ENCODE measurements around the gene SERP2. TPM values are rescaled to one million over a fixed set of nuclear protein-coding genes. Genes with fewer than 3 reads are reported as not detected.

The SERP2 gene
- total and polyA plus RNA-seq, 2 of the 13 experiments (the other 11 are each of a cell fraction or from before 2014, with no cell fraction given): not detected

- DNase-seq (ENCODE audit: low spot score) (no peak), ATAC-seq (no peak), FAIRE-seq (no peak)
- 2% methylated on average over 4 of the region's 4 CpGs for WGBS (ENCODE audit: low lambda C conversion rate)
- Histone ChIP-seq H3K4me2 (ENCODE audit: low read depth, low read length) (no peak overlapping the region), H3K36me3 (replicated peaks in 1 of 2; ENCODE audit: control insufficient read depth in 1 of 2, insufficient read depth in 2 of 2, low read length in 2 of 2) (no peaks in the 10 kb centered on the region), H2AFZ (ENCODE audit: low read length) (no peak overlapping the region), H3K9ac (ENCODE audit: insufficient read depth, low read depth, low read length) (no peak overlapping the region), H3K9me3 (ENCODE audit: low read length) (no peaks in the 10 kb centered on the region), H3K27ac (ENCODE audit: extremely low read length, insufficient read depth, low read length) (no peak overlapping the region), H3K4me1 (ENCODE audit: insufficient read depth, low read length) (peaks cover 6% of the 10 kb centered on the region; the same call in 1 of the 2 replicates), H3K79me2 (ENCODE audit: insufficient read depth, low read length) (no peaks in the 10 kb centered on the region), H3K4me3 (replicated peaks in 1 of 3; ENCODE audit: insufficient read depth in 1 of 3, low read depth in 2 of 3, low read length in 3 of 3) (no peak overlapping the region), H3K27me3 (ENCODE audit: control insufficient read depth in 1 of 2, insufficient read depth in 2 of 2, low read length in 2 of 2) (no peaks in the 10 kb centered on the region), H4K20me1 (ENCODE audit: insufficient read depth, low read length) (no peaks in the 10 kb centered on the region)
- in situ Hi-C loops (cut with HindIII; ENCODE audit: extremely low pct_ligation_motif_present, low pct_unique_long_range_greater_than_20kb): no loop called here
- ChIA-PET CTCF (ENCODE audit: low intra/inter-chr PET ratio, low total read pairs) (no interaction called here), POLR2A (no interaction called here)
- no TSS peak for BruUV-seq (replicated peaks)
- intact Hi-C loops (cut with micrococcal nuclease; ENCODE audit: unreplicated experiment): no loop called here
- TF ChIP-seq HBP1 (CRISPR knock-in tag; IDR thresholded peaks at IDR 0.05; ENCODE audit: low read depth): no peak
- TF ChIP-seq ZNF629 (CRISPR knock-in tag; conservative IDR thresholded peaks at IDR 0.05): peak; percentile 82
Measured at GRCh38 chr13:44351505-44351854, 22.1 kb upstream of the SERP2 start.

GRCh38 chr13:44352202-44352601, 21.4 kb upstream of the SERP2 start:
- no peak for FAIRE-seq
- no peak for ATAC-seq
- ChIA-PET POLR2A (interaction anchor here (0.6 kb wide), 1 partner anchor 43 kb away, joined by 3 read pairs; no protein-coding TSS in a partner anchor), CTCF (ENCODE audit: low intra/inter-chr PET ratio, low total read pairs) (no interaction called here)
- no peak for TF ChIP-seq SRSF9 (IDR thresholded peaks at IDR 0.05; ENCODE audit: borderline replicate concordance, insufficient read depth, low read depth, low read length, poor library complexity, severe bottlenecking)
- TF ChIP-seq ZNF552 (CRISPR knock-in tag; IDR thresholded peaks at IDR 0.05; ENCODE audit: borderline replicate concordance): no peak
- no peak for TF ChIP-seq ASH2L (IDR thresholded peaks at IDR 0.05; ENCODE audit: insufficient read length, low read depth, low read length)
- no peak for TF ChIP-seq SMC3 (IDR thresholded peaks at IDR 0.05; ENCODE audit: low read length)
- no peak for TF ChIP-seq REST (IDR thresholded peaks at IDR 0.05; ENCODE audit: borderline replicate concordance in 1 of 2, low read depth in 1 of 2, low read length in 2 of 2)
- no peak for TF ChIP-seq SMYD3 (CRISPR knock-in tag; IDR thresholded peaks at IDR 0.05)
- TF ChIP-seq FIP1L1 (IDR thresholded peaks at IDR 0.05; ENCODE audit: borderline replicate concordance, insufficient read depth, low read depth, low read length): no peak
- TF ChIP-seq ZNF546 (CRISPR knock-in tag; conservative IDR thresholded peaks at IDR 0.05): no peak
- in situ Hi-C loops (cut with HindIII; ENCODE audit: extremely low pct_ligation_motif_present, low pct_unique_long_range_greater_than_20kb) (no loop called here), intact Hi-C loops (cut with micrococcal nuclease; ENCODE audit: unreplicated experiment) (no loop called here)
- Histone ChIP-seq H4K20me1 (ENCODE audit: insufficient read depth, low read length) (no peaks in the 10 kb centered on the region), H3K9ac (ENCODE audit: insufficient read depth, low read depth, low read length) (no peak overlapping the region), H3K4me2 (ENCODE audit: low read depth, low read length) (no peak overlapping the region), H2AFZ (ENCODE audit: low read length) (no peak overlapping the region), H3K27me3 (ENCODE audit: control insufficient read depth in 1 of 2, insufficient read depth in 2 of 2, low read length in 2 of 2) (no peaks in the 10 kb centered on the region), H3K79me2 (ENCODE audit: insufficient read depth, low read length) (no peaks in the 10 kb centered on the region), H3K27ac (ENCODE audit: extremely low read length, insufficient read depth, low read length) (no peak overlapping the region), H3K4me1 (ENCODE audit: insufficient read depth, low read length) (peaks cover 6% of the 10 kb centered on the region; the same call in 1 of the 2 replicates), H3K4me3 (replicated peaks in 1 of 3; ENCODE audit: insufficient read depth in 1 of 3, low read depth in 2 of 3, low read length in 3 of 3) (no peak overlapping the region), H3K36me3 (replicated peaks in 1 of 2; ENCODE audit: control insufficient read depth in 1 of 2, insufficient read depth in 2 of 2, low read length in 2 of 2) (no peaks in the 10 kb centered on the region), H3K9me3 (ENCODE audit: low read length) (no peaks in the 10 kb centered on the region)
- WGBS (ENCODE audit: low lambda C conversion rate): 90% methylated on average over 3 of the region's 3 CpGs
- no peak for DNase-seq (ENCODE audit: low spot score)
- no TSS peak for BruUV-seq (replicated peaks)

All from HepG2 (cell line).